NCI-H345 (cell line): Measurements from ENCODE around the gene RNF145.
"Not testable (repeated sequence)": the region's sequence is repeated elsewhere in the genome, so short reads cannot be mapped to it uniquely, and the experiment has no call there.

Experiments used
- DNase-seq: peaks from one replicate; lab custom pipeline; 2025; lab: John Stamatoyannopoulos, UW

The RNF145 gene, protein sequence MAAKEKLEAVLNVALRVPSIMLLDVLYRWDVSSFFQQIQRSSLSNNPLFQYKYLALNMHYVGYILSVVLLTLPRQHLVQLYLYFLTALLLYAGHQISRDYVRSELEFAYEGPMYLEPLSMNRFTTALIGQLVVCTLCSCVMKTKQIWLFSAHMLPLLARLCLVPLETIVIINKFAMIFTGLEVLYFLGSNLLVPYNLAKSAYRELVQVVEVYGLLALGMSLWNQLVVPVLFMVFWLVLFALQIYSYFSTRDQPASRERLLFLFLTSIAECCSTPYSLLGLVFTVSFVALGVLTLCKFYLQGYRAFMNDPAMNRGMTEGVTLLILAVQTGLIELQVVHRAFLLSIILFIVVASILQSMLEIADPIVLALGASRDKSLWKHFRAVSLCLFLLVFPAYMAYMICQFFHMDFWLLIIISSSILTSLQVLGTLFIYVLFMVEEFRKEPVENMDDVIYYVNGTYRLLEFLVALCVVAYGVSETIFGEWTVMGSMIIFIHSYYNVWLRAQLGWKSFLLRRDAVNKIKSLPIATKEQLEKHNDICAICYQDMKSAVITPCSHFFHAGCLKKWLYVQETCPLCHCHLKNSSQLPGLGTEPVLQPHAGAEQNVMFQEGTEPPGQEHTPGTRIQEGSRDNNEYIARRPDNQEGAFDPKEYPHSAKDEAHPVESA

GRCh38 chr5:159209438-159210209 lies at the start of gene RNF145:
Gene RNF145, minus strand, starts transcription at chr5:159209553. Its CDS starts 5,936 bp downstream, at chr5:159203617.
- DNase-seq = peak; percentile 82

DNA sequence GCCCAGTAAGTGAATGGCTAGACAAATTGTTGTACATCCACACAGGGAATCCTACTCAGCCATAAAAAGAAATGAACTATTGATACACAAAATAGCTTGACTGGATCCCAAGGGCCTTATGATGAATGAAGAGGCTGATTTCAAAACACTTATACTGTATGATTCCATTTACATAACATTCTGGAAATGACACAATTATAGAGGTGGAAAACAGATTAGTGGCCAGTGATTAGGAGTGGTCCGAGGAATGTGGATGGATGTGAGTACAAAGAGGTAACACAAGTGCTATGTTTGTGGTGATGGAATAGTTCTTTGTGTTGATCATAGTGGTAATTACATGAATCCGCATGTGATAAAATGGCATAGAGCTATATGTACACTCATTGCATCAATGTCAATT lies 49.0 kb upstream of the RNF145 start:
- no peak for DNase-seq

DNA sequence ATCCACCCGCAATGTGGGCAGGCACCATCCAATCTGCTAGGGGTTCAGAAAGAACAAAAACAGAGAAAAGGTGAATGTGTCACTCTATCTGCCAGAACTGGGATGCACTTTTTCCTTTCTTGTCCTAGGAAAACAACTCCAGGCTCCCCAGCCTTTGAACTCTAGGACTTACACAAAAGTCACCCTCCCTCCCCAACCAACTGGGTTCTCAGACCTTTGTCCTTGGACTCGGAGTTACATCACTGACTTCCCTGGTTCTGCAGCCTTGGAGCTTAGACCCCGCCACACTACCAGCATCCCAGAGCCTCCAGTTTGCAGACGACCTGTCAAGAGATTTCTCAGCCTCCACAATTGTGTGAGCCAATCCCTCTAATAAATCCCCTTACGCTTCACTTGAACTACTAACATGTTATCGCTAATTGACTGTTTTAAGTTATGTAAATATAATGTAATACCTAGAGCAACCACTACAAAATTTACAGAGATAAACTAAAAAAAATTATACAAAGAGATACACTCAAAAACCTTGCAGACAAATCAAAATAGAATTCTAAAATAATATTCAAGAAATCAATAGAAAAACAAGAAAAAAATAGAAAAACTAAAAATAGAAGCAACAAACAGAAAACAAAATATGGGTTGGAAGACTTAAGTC lies 48.4 kb upstream of the RNF145 start:
- no peak for DNase-seq

- DNase-seq = no peak
Measured at GRCh38 chr5:159257007-159257406, 47.7 kb upstream of the RNF145 start.

DNA sequence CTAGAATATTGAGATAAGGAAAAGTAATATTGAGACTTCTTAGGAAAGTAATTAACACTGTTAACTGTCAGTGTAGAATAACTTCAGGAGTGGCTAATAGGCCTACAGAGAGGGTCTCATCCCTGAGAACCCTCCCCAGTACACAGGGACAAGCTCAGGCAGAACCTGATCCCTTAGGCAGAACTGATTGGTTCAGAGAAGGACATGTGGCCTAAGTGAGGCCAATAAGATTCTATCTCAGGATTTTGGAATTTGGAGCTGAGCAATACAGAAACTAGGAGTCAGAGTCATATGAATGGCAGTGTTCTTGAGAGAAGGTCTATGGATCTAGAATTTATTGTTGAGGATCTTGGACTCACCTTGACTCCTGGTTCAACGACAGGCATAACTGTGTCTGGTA lies 42.8 kb upstream of the RNF145 start:
- no peak for DNase-seq

DNA sequence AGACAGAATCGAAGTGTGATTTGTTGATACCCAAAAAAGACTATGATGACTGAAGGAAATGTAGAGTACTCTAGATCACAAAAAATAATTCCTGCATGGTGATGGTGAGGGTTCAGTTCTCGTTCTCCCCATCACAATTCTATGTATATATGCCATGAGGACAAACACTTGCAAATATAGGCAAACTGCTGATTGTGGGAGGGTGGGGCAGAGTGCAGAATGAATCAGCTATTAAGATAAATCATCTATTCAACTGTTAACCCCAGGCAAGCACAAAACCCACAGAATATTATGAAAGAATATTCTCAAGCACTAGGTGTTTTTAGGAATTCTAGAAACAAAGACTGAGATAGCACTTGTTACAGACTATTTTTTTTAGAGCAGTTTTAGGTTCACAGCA lies 39.8 kb upstream of the RNF145 start:
- no peak for DNase-seq

- no peak for DNase-seq
Measured at GRCh38 chr5:159244890-159245289, 35.5 kb upstream of the RNF145 start.

GRCh38 chr5:159244163-159244562 lies 34.8 kb upstream of the RNF145 start:
- no peak for DNase-seq

GRCh38 chr5:159243385-159243784 lies 34.0 kb upstream of the RNF145 start:
- no peak for DNase-seq

GRCh38 chr5:159242656-159243055 lies 33.3 kb upstream of the RNF145 start:
- no peak for DNase-seq

- no peak for DNase-seq
Measured at GRCh38 chr5:159241946-159242552, 32.7 kb upstream of the RNF145 start.

GRCh38 chr5:159240301-159240870 lies 31.0 kb upstream of the RNF145 start:
- no peak for DNase-seq

GRCh38 chr5:159235871-159236520 lies 26.6 kb upstream of the RNF145 start:
- not testable (repeated sequence) for DNase-seq

- no peak for DNase-seq
Measured at GRCh38 chr5:159231167-159231566, 21.8 kb upstream of the RNF145 start.

GRCh38 chr5:159230657-159231056 lies 21.3 kb upstream of the RNF145 start:
- no peak for DNase-seq

- peak; percentile 66 for DNase-seq
Measured at GRCh38 chr5:159228097-159228496, 18.7 kb upstream of the RNF145 start.

GRCh38 chr5:159227452-159227851 lies 18.1 kb upstream of the RNF145 start:
- no peak for DNase-seq

GRCh38 chr5:159226451-159226850 lies 17.1 kb upstream of the RNF145 start:
- no peak for DNase-seq

- no peak for DNase-seq
Measured at GRCh38 chr5:159224471-159224870, 15.1 kb upstream of the RNF145 start.

- DNase-seq = no peak
Measured at GRCh38 chr5:159223469-159223868, 14.1 kb upstream of the RNF145 start.

GRCh38 chr5:159220206-159220605 lies 10.9 kb upstream of the RNF145 start:
- no peak for DNase-seq
